Lower leg skin (tissue), 3 donors: ENCODE results near the gene EHBP1.

Experiments used
- POLR2A ChIP-seq, 2 donors: fragments of 450-650 bp; IDR thresholded peaks; one replicate each; pipeline ENCODE4 v1.6.1; 2016 to 2017; ENCODE audit warnings: antibody characterized with exemption in 2 of 2, mild to moderate bottlenecking in 1 of 2, moderate library complexity in 1 of 2
- TF ChIP-seq, protein P1 (sequence below), 3 donors: fragments of 450-650 bp; IDR thresholded peaks; one replicate each; pipeline ENCODE4 v1.5.1; 2016; ENCODE audit warnings: antibody characterized with exemption in 3 of 3, mild to moderate bottlenecking in 3 of 3, moderate library complexity in 2 of 3

DNA sequence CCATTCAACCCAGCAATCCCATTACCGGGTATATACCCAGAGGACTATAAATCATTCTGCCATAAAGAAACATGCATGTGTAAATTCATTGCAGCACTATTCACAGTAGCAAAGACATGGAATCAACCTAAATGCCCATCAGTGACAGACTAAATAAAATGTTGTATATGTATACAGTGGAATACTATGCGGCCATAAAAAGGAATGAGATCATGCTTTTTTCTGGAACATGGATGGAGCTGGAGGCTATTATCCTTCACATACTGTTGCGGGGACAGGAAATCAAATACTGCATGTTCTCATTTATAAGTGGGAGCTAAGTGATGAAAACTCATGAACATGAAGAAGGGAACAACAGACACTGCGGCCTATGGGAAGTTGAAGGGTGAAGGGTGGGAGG, 65.1 kb downstream of the EHBP1 start:
- TF ChIP-seq, protein P1, sequence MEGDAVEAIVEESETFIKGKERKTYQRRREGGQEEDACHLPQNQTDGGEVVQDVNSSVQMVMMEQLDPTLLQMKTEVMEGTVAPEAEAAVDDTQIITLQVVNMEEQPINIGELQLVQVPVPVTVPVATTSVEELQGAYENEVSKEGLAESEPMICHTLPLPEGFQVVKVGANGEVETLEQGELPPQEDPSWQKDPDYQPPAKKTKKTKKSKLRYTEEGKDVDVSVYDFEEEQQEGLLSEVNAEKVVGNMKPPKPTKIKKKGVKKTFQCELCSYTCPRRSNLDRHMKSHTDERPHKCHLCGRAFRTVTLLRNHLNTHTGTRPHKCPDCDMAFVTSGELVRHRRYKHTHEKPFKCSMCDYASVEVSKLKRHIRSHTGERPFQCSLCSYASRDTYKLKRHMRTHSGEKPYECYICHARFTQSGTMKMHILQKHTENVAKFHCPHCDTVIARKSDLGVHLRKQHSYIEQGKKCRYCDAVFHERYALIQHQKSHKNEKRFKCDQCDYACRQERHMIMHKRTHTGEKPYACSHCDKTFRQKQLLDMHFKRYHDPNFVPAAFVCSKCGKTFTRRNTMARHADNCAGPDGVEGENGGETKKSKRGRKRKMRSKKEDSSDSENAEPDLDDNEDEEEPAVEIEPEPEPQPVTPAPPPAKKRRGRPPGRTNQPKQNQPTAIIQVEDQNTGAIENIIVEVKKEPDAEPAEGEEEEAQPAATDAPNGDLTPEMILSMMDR (IDR thresholded peaks at IDR 0.05): no peak
- no peak for TF ChIP-seq POLR2A (IDR thresholded peaks at IDR 0.05)
